MM.1S (cell line): ENCODE data around the gene LRPAP1.

Experiments
- EZH2phosphoT487 ChIP-seq: fragments of 300-600 bp; sonication (generic); IDR thresholded peaks from 2 replicates; pipeline ENCODE4 v1.6.1; 2018; ENCODE audit warnings: antibody characterized with exemption, low read length
- TF ChIP-seq, protein P1 (sequence below): fragments of 300-600 bp; sonication (generic); IDR thresholded peaks from 2 replicates; pipeline ENCODE4 v1.5.1; 2016; ENCODE audit warnings: antibody characterized with exemption, low read length, mixed read lengths

DNA sequence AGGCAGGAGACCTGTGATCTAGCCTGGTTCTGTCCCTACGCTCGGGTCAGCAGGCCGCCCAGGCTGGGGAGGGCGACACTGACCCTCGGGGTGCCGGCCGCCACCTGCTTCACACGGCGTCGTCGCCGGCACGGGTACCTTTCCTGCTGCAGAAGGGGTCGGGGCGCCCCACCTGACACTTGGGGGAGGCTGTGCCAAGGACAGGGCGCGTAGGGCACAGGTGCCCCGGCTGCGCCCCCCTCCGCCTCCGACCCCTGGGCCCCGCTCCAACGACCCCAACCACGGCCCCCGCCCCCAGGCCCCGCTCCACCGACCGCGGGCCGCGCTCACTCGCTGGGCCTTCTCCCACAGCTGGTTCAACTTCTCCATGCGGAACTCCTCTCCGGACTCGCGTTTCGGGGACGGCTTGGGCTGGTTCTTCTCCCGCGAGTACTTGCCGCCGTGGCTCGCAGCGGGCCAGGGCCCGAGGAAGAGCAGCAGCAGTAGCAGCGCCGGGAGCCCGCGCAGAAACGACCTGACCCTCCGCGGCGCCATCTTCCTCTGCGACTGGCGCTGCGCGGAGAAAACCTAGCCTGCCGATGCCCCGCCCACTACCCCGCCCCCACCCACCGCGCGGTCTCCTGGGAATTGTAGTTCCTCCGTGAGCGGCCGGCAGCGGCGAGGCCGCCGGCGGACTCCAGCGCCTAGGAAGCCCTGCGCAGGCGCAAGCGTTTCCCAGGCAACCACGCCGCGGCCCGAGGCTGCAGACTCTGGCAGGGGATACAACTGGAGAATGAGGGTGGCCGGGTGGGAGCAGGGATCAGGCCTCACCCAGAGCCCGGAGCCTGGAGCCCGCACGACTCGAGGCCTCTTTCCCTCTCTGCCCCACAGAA is at the start of gene LRPAP1:
- TF ChIP-seq, protein P1, sequence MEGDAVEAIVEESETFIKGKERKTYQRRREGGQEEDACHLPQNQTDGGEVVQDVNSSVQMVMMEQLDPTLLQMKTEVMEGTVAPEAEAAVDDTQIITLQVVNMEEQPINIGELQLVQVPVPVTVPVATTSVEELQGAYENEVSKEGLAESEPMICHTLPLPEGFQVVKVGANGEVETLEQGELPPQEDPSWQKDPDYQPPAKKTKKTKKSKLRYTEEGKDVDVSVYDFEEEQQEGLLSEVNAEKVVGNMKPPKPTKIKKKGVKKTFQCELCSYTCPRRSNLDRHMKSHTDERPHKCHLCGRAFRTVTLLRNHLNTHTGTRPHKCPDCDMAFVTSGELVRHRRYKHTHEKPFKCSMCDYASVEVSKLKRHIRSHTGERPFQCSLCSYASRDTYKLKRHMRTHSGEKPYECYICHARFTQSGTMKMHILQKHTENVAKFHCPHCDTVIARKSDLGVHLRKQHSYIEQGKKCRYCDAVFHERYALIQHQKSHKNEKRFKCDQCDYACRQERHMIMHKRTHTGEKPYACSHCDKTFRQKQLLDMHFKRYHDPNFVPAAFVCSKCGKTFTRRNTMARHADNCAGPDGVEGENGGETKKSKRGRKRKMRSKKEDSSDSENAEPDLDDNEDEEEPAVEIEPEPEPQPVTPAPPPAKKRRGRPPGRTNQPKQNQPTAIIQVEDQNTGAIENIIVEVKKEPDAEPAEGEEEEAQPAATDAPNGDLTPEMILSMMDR, result no peak
- no peak for TF ChIP-seq EZH2phosphoT487
